Adrenal gland (tissue), 12 donors: ENCODE measurements around the gene PIP4K2C. TPM values are rescaled to one million over a fixed set of nuclear protein-coding genes. Genes with fewer than 3 reads are reported as not detected.
"Not testable (repeated sequence)": the region's sequence is repeated elsewhere in the genome, so short reads cannot be mapped to it uniquely, and the experiment has no call there.

Experiments used
- DNase-seq, 7 donors: peaks; one replicate each; pipeline ENCODE4 v3.0.0-alpha.2; 2019 to 2020
- H3K27ac ChIP-seq, 5 donors: fragments of 200-600 bp; sonication (generic) in 4 of 5; 1 replicate in 3 of 5; 2 replicates in 2 of 5; pipeline versions ENCODE4 v1.5.1 to v1.8.0; 2016 to 2020; ENCODE audit warnings: mild to moderate bottlenecking in 1 of 5
- H3K27me3 ChIP-seq: fragments of 200-600 bp; 2 replicates; pipeline ENCODE4 v1.8.0; 2021
- H3K36me3 ChIP-seq, 2 donors: fragments of 200-600 bp; replicated peaks in 1 of 2; 1 replicate in 1 of 2; 2 replicates in 1 of 2; pipeline versions ENCODE4 v1.5.1 to v1.8.0; 2018 to 2022
- H3K4me1 ChIP-seq, 2 donors: fragments of 200-600 bp; replicated peaks in 1 of 2; 1 replicate in 1 of 2; 2 replicates in 1 of 2; pipeline versions ENCODE4 v1.5.1 to v1.8.0; 2018 to 2021
- H3K4me3 ChIP-seq, 4 donors: fragments of 200-600 bp; sonication (generic) in 3 of 4; one replicate each; pipeline ENCODE4 v1.5.1; 2016 to 2018
- H3K9me3 ChIP-seq, 3 donors: fragments of 200-600 bp; sonication (generic) in 1 of 3; replicated peaks in 1 of 3; 1 replicate in 2 of 3; 2 replicates in 1 of 3; pipeline versions ENCODE4 v1.5.1 to v1.8.0; 2016 to 2021
- POLR2A ChIP-seq, 2 donors: fragments of 450-650 bp; IDR thresholded peaks; one replicate each; pipeline ENCODE4 v1.6.1; 2017; ENCODE audit warnings: antibody characterized with exemption in 2 of 2, mild to moderate bottlenecking in 2 of 2, moderate library complexity in 1 of 2
- WGBS, 4 donors: extraction: QIAGEN DNeasy Blood & Tissue Kit in 2 of 4; methylation state at CpG; one replicate each; pipeline versions ENCODE4 v1.1.5 to v1.1.7; 2013 to 2017; 5-methylcytosine and 5-hydroxymethylcytosine counted together
- intact Hi-C, 2 donors: fragments of 100-400 bp; cut with DNase I; formaldehyde crosslinking; loops; one replicate each; pipeline versions ENCODE4 v1.14.1 to v1.15.0; 2022 to 2023
- polyA plus RNA-seq, 3 donors: library from polyadenylated mRNA; stranded (reverse); fragments of 200-250 nt in 2 of 3; fragments of 350-450 nt in 1 of 3; fragmentation: Illumina TruSeq in 1 of 3; extraction: RNeasy Lipid Tissue Mini Kit (QIAGEN cat#74804) in 1 of 3; gene quantifications; one replicate each; pipeline ENCODE4 v1.2.3, GENCODE V29; 2013 to 2014
- total RNA-seq, 9 donors: library from RNA; depleted of rRNA in 4 of 9; stranded (reverse); fragments of >200 nt in 4 of 9; fragments of 120-200 nt in 1 of 9; fragmentation: NEBNext Ultra II Directional in 1 of 9; extraction: Animal tissue kit (Norgen Biotek cat#: 25700) in 1 of 9; gene quantifications; one replicate each; pipeline versions ENCODE4 v1.1.0 to v1.2.4, GENCODE V29; 2013 to 2023
- TF ChIP-seq, protein P1 (sequence below), 6 experiments: fragments of 450-650 bp in 4 of 6; fragments of 200-600 bp in 2 of 6; sonication (generic) in 1 of 6; IDR thresholded peaks; 1 replicate in 5 of 6; 2 replicates in 1 of 6; pipeline versions ENCODE4 v1.5.1 to v1.8.0; 2016 to 2021; ENCODE audit warnings: antibody characterized with exemption in 6 of 6, mild to moderate bottlenecking in 2 of 6, moderate library complexity in 1 of 6
- donor health status: healthy with polysubstance abuse.
- donor health status: Bipolar disorder and iron deficiency.
- donor health status: DM: yes; HTN: yes; CAD: no.
- donor health status: DM: no; HTN: no; CAD: no.
- donor health status: DM: no; HTN: no; CAD: no.
- donor health status: DM: yes; HTN: yes; CAD: no.

The PIP4K2C gene
- total and polyA plus RNA-seq, 12 donors: 8.1 to 75.9 (median 28.2) TPM

DNA sequence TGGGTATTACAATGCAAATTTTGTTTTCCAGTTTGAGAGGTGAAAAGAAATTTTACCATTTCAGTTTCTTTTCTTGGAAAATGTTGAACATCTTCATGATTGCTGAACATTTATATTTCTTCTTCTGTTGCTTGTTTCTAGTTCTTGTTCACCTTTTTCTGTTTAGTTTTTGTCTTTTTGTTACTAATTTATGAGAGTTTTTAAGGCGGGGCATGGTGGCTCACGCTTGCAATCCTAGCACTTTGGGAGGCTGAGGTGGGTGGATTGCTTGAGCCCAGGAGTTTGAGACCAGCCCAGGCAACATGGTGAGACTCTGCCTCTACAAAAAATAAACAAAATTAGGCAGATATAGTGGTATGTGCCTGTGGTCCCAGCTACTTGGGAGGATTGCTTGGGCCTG lies 30.5 kb upstream of the PIP4K2C start:
- DNase-seq: no peak
- intact Hi-C loops: no loop called here
- Histone ChIP-seq H3K4me1 (no peaks in the 10 kb centered on the region), H3K36me3 (no peaks in the 10 kb centered on the region), H3K27ac (no peak overlapping the region), H3K9me3 (no peaks in the 10 kb centered on the region), H3K4me3 (no peak overlapping the region), H3K27me3 (no peaks in the 10 kb centered on the region)
- WGBS, 4 donors: 80 to 96% (median 93%) methylated on average over 2 of the region's 2 CpGs
- TF ChIP-seq, protein P1, sequence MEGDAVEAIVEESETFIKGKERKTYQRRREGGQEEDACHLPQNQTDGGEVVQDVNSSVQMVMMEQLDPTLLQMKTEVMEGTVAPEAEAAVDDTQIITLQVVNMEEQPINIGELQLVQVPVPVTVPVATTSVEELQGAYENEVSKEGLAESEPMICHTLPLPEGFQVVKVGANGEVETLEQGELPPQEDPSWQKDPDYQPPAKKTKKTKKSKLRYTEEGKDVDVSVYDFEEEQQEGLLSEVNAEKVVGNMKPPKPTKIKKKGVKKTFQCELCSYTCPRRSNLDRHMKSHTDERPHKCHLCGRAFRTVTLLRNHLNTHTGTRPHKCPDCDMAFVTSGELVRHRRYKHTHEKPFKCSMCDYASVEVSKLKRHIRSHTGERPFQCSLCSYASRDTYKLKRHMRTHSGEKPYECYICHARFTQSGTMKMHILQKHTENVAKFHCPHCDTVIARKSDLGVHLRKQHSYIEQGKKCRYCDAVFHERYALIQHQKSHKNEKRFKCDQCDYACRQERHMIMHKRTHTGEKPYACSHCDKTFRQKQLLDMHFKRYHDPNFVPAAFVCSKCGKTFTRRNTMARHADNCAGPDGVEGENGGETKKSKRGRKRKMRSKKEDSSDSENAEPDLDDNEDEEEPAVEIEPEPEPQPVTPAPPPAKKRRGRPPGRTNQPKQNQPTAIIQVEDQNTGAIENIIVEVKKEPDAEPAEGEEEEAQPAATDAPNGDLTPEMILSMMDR (IDR thresholded peaks at IDR 0.05): no peak
- no peak for TF ChIP-seq POLR2A (IDR thresholded peaks at IDR 0.05)

DNA sequence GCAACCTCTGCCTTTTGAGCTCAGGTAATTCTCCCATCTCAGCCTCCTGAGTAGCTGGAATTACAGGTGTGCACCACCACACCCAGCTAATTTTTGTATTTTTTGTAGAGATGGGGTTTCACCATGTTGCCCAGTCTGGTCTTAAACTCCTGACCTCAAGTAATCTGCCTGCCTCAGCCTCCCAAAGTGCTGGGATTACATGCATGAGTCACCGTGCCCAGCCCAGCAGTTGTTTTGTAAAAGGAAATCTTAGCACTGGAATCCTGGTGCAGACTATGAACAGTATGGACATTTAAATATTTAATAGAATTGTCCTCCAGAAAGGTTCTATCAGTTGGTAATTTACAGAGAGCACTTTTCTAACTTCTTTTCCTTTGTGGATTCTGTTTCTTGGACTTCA lies 29.9 kb upstream of the PIP4K2C start:
- DNase-seq, H3K9me3 ChIP-seq, intact Hi-C loops, H3K36me3 ChIP-seq, H3K4me1 ChIP-seq, H3K27me3 ChIP-seq, H3K4me3 ChIP-seq, H3K27ac ChIP-seq: not testable (repeated sequence)
- 71 to 83% (median 72%) methylated on average over 1 of the region's 1 CpG for WGBS, 4 donors

DNA sequence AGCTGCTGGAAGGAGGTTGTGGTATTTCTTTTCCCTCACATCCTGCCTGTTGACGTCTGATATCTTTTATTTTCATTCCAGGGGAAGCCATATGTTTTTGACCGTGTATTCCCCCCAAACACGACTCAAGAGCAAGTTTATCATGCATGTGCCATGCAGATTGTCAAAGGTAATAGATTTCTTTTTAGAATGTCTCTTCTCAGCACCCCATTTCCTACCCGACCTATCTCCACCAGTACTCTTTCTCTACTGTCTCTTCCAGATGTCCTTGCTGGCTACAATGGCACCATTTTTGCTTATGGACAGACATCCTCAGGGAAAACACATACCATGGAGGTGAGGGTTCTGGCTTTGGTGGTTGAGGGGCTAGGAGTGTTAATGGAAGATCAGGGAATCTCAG lies 27.6 kb upstream of the PIP4K2C start:
- Histone ChIP-seq H3K27ac (no peak overlapping the region), H3K27me3 (peaks cover 12% of the 10 kb centered on the region), H3K36me3 (no peaks in the 10 kb centered on the region), H3K9me3 (no peaks in the 10 kb centered on the region), H3K4me3 (no peak overlapping the region), H3K4me1 (no peaks in the 10 kb centered on the region)
- intact Hi-C loops: no loop called here
- no peak for DNase-seq
- WGBS, 4 donors: 51 to 57% (median 54%) methylated on average over 4 of the region's 4 CpGs
- TF ChIP-seq, protein P1 (IDR thresholded peaks at IDR 0.05): no peak
- no peak for TF ChIP-seq POLR2A (IDR thresholded peaks at IDR 0.05)

DNA sequence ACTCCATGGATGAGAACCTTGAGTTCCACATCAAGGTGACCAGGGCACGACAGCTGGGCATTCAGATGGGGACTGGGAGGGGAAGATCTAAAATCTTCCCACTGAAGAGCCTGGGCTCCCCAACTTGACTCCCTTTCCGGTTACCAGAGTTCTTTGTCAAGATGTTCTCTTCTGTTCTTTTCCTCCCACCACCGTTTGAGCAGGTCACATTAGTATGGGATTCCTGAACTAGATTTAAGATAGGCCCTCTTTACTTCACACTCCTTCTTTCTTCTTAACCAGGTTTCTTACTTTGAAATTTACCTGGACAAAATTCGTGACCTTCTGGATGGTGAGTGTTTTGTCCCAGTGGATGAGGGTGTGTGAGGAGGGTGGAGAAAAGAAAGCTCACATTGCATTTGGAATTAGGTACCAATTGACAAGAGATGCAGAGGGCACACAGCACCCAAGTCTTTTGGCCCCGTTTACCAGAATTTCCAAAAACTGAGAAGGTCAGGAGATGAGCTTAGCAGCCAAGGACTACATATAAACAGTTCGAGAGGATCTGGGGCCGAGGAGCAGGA lies 26.7 kb upstream of the PIP4K2C start:
- Histone ChIP-seq H3K9me3 (no peaks in the 10 kb centered on the region), H3K36me3 (no peaks in the 10 kb centered on the region), H3K4me1 (no peaks in the 10 kb centered on the region), H3K4me3 (no peak overlapping the region), H3K27me3 (peaks cover 12% of the 10 kb centered on the region), H3K27ac (no peak overlapping the region)
- no peak for TF ChIP-seq POLR2A (IDR thresholded peaks at IDR 0.05)
- TF ChIP-seq, protein P1 (IDR thresholded peaks at IDR 0.05): no peak
- intact Hi-C loops: no loop called here
- DNase-seq: no peak
- 78 to 83% (median 81%) methylated on average over 7 of the region's 7 CpGs for WGBS, 4 donors

DNA sequence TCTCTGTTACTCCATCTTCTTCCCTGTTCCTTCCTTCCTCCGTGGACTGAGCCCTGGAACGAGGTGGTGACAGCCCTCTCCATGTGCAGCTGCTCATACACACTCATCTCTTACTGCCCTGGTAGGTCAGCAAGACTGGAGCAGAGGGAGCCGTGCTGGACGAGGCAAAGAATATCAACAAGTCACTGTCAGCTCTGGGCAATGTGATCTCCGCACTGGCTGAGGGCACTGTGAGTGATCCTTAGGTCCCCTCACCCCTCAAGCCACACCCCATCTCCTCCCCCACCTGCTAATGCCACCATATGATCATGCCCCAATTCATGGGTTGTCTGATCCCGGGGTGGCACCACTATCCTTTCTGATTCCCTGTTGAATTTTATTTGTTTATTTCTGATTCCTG lies 22.2 kb upstream of the PIP4K2C start:
- intact Hi-C loops: no loop called here
- WGBS, 4 donors: 54 to 77% (median 69%) methylated on average over 5 to 6 of the region's 6 CpGs
- H3K4me1 ChIP-seq: no peaks in the 10 kb centered on the region
- H3K9me3 ChIP-seq: no peaks in the 10 kb centered on the region
- H3K36me3 ChIP-seq: no peaks in the 10 kb centered on the region
- H3K27ac ChIP-seq: no peak overlapping the region
- TF ChIP-seq, protein P1 (IDR thresholded peaks at IDR 0.05): no peak
- TF ChIP-seq POLR2A (IDR thresholded peaks at IDR 0.05): no peak
- H3K4me3 ChIP-seq: no peak overlapping the region
- no peak for DNase-seq
- peaks cover 12% of the 10 kb centered on the region for H3K27me3 ChIP-seq
